NCI-H2227 treated with DMSO at 0.1 percent for 48 hours (cell line): ENCODE data around the gene FAM193B.
"Not testable (repeated sequence)": the region's sequence is repeated elsewhere in the genome, so short reads cannot be mapped to it uniquely, and the experiment has no call there.

Experiments used
- DNase-seq: peaks from one replicate; lab custom pipeline; 2025; lab: John Stamatoyannopoulos, UW

The FAM193B gene

DNA sequence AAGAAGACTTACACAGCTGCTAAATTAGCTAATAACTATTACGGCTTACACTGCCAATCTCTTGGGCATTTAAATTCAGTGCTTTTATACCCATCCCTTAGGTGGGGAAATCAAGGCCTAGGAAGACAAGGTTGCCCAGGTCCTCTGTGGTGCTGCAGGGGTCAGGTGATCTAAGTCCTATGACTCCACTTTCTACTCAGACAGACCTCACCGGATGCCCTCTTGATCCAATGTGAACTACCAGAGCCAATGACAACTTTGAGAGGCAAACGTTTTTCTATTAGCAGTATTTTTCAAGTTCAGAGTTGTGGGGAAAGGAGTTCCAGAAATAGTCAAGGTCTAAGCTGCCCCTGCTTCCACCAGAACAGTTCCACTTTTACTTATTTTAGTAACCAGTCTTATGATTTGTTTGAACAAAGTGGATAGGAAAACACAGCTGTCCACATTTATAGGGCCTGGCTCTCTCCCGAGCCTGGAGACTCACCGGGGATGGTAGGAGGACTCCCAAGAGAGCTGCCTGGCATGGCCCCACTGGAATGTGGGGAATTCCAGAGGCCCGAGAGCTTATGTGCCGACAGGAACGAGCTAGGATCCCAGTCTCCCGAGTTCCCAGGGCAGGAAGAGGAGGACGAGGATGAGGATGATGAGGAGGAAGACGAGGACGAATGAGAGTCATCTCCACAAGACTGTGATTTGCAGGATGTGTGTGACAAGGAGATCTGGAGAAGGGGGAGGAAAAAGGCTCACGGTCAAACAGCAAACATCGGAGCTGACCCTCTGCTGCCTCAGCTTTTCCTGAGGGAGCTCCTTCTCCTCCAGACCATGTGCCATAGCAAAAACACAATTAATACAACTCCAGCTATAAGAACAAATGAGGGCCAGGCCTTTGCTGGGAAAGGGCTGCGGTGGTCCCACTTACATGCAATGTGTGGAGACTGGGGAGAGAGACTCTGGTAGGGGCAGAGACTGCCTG is 16.7 kb downstream of the FAM193B start:
- no peak for DNase-seq

DNA sequence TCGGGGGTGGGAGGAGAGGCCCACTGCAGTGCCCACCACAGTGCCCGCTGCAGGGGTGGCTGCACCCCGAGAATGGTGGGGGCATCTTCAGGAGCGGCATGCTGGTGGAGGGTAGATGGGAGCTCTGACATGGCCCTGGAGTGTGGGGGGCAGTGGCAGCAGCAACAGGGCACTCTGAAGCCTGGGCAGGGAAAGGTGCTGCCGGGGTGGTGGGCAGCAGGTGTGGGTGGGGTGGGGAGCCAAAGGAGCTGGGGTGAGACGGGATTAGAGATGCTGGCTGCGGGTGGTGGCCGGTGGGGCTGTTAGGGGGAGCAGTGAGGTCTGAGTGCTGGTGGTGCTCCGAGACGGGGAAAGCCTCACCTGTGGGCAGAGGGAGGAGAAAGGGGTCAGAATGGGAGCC is 18.0 kb downstream of the FAM193B start:
- DNase-seq: no peak

DNA sequence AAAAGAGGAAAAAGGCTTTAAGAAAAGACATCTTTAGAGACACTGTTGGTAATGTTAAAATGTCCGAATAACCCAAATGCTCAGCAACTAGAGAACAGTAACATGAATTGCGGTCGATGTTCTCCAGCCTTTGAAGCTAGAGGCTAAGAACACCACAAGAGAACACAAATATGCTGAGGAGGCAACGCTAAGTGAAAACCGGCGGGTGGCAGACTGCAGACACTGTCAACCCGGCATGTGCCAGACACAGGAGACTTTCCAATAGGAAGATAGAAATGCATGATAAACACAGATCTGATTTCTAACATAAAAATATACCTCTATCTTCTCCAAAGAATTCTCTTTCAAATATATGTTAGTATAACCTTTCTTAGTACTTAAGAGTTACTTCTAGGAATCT is 19.2 kb downstream of the FAM193B start:
- DNase-seq: no peak

DNA sequence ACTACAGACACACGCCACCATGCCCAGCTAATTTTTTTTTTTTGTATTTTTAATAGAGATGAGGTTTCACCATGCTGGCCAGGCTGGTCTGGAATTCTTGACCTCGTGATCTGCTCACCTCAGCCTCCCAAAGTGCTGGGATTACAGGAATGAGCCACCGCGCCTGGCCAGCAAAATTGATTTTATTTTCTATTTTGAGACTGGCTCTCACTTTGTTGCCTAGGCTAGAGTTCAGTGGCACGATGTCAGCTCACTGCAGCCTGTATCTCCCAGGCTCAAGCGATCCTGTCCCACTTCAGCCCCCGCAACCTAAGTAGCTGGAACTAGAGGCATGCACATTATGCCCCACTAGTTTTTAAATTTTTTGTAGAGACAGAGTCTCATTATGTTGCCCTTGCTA is 19.9 kb downstream of the FAM193B start:
- DNase-seq: not testable (repeated sequence)

DNA sequence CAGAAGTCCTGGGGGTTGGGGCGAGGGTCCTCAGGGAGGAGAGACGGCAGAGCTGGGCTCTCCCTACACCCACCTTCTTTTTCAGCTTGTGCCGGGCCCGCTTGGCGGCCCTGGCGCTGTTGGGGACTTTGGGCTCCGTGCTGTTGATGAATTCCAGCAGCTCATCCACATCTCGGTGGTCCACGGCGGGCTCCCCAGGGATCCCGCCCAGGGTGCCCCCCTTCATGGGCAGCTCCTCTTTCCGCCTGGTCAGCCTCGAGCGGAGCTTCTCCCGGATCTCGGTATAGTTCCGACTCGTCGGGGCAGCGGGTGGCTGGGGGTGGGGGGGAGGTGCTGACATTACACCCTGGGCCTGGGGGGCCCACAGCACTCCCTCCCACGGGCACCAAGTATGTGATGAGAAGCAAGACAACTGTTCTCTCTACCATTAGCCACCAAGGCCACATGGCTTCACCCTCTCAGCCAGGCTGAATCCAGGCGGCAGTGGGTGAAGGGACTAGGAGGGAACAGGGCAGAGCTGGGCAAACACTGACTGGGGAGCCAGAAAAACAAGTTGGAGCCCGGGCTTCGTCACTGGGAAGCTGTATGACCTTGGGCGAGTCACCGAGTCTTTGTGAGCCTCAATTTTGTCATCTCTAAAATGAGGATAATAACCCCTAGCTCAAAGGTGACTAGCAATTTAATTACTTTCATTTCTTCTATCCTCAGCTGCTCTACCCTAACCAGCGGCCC is 23.0 kb downstream of the FAM193B start:
- no peak for DNase-seq

DNA sequence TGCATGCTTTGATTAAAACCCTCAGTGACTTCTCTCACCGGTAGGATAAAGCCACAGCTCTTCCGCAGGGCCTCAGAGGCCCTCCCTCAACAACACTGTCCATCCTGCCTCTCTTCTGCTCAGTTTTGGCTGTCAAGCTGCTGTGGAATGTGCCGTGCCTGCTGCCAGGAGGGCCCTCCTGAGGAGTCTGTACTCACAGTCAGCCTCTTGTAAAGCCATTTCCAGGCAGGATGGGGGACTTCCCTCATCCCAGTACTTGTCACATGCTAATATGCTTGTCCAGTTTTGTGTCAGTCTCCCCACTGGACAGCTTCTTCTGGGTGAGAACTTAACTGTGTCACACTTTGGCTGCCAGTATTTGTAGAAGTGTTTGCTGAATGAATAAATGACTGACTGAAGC is 23.7 kb downstream of the FAM193B start:
- DNase-seq: no peak

DNA sequence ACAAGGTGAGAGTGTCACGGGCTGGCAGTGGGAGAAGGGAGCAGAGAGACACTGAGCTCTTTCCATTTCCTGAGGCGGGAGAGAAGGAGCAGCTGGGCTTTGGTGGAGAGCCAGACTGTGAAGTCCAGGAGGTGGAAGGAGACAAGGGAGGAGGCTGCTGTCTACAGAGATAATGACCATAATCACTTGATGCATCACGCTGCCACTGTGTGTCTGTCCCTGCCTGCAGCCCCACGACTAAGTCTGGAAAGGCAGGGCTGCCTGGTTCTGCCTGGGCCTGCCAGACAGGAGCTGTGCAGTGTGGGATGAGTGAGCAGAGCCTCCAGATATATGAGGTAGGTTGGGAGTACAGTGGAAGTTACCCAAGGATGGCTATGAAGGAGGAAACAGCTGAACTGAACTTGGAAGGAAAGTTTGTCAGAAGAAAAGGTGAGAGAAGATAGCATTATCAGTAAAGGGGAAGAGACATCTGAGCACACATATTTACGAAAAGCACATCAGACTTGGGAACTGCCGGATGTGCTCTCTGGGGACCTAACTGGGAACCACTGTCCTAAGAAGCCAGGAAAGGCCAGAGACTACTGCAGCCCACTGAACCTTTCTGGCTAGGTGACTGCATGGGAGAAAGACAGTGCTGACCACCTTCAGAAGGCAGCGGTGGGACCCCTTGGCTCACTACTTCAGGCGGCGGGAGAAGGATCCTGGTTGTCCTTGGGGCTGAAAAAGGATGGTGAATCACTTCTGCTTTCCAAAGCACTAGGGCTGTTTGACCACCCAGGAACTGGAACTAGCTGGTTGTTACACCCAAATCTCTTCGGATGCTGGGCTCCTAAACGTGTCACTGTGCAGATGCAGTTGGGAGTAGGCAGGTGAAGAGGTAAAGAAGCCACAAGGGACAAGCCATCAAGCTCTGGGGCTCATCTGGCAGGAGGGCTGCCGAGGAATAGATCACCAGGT is 24.8 kb downstream of the FAM193B start:
- peak; percentile 41 for DNase-seq

DNA sequence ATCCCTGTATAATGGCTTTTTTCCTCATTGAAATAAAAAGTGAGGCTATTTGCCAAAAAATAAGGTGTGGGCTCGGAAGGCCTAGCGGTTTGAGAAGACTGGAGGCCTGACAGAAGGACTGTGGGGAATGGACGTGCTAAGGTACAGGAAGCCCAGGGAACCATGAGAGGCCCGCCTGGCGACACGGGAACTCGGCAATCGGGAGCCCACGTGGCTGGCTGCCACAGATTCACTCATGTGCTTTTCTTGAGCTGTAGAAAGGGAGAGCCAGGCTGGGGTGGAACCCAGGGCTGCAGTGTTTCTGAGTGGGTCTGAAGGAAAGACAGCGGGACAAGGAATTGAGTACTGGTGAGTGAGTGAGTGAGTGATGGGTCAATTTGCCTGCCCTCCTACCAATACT is 25.7 kb downstream of the FAM193B start:
- no peak for DNase-seq

DNA sequence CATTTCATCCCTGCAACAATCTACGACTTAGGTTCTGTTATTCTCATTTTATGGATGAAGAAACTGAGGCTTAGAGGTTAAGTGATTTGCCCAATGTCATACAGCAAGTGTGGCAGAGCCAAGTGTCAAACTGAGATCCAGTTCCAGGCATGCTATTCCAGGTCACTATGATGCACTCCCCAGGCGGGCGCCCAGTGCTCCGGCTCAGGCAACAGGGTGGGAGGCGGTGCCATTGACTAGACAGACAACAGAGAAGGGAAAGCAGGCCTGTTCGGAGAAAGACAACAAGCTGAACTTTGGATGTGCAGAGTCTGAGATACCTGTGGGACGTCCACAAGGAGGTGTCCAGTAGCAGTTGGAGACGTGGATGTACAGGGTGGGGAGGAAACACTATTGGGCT is 26.8 kb downstream of the FAM193B start:
- no peak for DNase-seq

DNA sequence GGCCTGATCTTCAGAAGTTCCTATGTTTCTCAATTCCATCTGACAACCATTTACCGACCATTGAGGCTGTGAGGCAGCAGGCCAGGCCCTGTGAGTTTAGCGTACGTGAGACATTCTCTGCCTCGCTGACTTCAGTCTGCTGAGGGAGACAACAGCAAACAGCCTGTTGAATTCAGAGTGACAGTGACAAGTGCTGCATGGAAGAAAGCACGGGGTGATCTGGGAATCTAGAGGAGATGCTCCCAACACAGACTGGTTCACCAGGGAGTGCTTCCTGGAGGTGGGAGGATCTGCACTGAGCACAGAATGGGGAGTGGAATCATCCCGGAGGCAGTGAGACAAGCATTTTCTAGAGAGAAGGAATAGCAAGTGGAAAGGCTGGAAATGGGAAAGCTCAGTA is 27.6 kb downstream of the FAM193B start:
- no peak for DNase-seq

DNA sequence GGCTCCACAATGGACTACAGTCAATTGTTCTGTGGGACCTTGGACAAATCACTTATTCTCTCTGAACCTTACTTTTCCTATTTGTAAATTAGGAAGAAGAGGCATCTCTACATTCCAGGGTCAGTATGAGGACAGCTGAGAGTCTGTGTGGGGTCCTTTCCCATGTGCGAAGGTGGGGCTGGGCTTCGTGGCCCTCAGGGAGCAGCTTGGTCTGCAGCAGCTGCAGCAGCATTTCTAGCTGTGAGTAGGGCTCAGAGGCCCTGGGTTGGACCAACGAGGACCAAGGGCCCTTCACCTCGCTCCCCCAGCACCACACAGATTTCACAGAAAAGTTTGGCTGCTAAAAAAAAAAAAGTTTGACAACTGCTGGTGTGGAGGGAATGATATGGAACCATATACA is 28.2 kb downstream of the FAM193B start:
- no peak for DNase-seq

DNA sequence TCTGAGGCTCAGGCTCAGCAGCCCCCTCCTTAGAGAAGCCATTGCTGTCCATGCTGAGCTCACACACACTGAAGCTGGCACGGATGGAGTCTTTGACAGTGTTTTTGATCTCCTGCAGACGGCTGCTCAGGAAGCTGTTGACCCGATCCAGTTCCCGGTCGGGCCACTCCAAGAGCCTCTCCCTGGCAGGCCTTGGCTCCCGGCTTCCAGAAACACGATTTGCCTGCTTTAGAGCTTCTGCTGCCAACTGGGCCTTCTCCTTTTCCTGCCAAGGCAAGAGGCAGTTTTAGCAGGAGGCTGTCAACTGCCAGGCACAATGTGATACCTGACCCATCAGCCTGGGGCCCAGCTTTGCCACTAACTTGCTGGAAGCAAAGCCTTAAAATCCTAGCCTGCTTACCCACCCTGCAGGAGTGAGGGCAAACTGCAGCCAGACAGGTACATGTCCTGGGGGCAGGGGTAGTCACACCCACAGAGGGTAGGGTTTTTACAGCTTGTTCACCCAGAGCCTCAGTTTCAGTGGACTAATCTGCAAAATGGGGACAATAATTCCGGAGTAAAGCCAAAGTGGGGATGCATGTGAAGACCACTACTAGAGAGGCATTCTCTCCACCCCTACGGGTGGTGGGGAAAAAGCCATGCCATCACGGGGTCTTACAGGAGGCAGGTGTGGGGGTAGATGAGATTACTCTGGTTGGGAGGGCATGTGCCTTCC is 29.3 kb downstream of the FAM193B start:
- no peak for DNase-seq

DNA sequence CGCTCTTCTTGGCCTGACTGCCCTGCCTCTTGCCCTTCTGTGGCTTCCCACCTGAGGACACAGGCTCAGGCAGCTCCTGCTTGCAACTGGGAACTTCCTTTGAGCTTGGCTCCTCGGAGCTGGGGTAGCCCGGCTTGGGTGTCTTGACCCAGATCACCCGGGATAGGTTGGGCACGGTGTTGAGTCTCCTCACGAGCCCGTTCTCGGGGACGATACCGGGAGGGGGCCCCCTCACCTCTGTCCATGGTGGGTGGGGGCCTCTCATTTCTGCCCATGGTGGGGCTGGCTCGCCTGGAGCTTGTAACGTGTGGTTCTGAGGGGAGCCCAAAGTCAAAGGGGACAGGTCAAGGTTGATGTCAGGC is 29.8 kb downstream of the FAM193B start:
- DNase-seq: no peak

DNA sequence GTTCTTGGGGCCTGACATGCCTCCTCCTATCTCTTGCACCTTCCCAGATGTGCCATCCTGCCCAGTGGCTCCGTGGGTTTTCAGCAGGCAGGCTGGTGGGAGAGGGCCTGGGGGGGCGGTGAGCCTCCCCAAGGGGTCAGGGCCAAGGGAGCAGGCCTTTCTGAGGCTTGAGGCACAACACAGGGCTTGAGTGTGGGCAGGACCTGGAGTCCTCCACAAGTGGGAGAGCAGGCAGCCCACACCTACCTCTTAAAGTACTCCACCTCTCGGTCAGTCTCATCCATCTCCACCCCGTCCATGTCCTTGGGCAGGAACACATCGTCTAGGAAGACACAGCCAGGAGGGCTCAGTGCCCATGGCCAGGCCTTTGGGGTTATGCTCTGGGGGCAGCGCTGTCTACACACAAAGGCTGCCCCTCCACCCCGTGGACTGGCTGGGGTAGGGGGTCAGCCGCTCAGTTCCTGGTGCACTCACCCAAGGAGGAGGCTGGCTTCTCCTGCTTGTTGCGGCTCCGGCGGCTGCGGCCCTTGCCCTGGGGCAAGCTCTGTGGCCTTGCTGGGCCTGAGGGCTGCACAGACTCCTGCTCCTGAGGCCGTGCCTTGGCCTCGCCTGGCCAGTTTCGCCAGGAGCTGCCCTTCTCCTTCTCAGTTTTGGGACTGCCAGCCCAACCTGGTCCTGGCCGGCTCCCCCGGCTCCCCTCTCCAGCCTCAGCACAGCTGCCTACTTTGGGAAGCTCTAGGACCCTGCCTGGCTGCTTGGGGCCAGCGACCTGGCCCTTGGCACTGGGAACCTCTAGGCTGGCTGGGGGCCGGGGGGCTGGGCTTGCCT is 30.4 kb downstream of the FAM193B start:
- DNase-seq: no peak

DNA sequence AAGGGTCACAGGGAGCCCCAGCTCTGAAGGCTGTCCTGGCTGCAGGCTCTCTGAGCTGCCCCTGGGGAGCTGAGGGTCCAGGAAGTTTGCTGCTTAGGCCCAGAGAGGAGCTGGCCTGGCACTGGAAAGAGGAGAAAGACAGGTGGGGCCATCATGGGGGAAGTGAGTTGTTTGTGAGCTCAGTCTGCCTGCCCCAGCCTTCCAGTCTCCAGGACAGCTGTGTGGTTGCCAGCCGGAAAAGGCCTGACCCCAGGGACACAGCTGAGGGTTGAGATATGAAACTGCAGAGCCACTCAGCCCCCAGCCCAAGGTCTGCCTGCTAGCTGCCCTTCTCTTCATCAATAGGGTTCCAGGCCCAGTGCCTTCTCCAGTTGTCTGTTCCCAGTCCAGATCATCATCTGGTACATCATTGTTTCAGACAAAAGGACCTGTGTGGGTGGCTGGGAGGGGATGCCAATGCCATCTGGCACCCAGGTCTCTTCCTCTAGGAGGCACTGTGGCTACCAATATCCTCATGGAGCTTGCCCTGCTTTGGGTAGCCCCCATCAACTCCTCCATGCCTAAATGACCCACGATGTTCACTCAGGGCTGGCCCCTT is 33.3 kb downstream of the FAM193B start:
- DNase-seq: no peak

DNA sequence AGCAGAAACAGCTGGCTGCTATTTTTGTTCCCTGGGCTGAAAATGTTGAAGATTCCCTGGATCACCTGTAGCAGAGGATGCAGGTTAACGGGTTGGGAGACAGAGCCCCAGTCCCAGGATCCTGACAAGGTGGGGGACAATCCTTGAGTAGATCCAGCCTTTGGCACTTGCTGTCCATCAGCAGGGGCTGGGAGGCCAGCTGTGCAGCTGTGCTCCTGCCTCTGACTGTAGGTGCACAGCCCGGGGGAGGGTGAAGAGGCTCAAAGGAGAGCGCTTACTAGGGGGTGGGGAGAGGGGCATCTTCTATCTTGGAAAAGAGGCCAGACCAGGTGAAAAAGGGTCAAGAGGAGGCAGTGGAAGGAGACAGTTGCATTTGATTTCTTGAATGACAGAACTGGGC is 34.1 kb downstream of the FAM193B start:
- no peak for DNase-seq

DNA sequence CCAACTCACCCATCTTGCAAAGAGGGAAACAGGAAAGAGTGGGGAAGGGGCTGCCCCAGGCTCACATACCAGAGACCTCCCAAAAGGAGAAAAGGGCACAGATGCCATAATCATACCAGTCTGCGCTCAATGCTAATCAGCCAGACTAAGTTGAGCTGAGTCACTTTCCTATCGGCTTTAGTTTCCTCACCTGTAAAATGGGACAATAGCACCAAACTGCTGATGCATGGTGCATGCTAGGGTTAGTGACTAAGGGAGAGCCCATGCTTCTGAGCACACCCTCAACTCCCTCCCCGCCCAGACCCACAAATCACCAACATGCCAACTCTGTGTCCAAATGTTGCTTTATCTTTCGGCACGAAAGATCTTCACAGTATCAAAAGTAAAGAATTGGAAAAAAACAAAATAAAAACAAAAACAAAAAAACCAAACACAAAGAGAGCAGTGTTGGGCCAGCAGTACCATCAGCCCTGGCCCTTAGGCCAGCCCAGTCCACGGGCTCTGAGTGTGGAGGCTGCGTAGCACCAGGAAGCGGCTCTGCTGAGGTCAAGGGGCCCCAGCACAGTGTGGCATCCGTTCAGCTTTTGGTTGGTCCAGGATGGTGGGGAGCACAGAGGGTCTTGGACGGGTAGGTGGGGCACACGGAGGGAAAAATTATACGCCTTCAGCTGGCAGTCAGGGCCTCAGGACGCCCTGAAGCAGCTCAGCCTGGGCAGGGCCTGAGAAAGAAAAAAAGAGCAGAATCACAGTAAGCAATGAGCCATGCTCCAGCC is 34.7 kb downstream of the FAM193B start:
- DNase-seq: no peak

DNA sequence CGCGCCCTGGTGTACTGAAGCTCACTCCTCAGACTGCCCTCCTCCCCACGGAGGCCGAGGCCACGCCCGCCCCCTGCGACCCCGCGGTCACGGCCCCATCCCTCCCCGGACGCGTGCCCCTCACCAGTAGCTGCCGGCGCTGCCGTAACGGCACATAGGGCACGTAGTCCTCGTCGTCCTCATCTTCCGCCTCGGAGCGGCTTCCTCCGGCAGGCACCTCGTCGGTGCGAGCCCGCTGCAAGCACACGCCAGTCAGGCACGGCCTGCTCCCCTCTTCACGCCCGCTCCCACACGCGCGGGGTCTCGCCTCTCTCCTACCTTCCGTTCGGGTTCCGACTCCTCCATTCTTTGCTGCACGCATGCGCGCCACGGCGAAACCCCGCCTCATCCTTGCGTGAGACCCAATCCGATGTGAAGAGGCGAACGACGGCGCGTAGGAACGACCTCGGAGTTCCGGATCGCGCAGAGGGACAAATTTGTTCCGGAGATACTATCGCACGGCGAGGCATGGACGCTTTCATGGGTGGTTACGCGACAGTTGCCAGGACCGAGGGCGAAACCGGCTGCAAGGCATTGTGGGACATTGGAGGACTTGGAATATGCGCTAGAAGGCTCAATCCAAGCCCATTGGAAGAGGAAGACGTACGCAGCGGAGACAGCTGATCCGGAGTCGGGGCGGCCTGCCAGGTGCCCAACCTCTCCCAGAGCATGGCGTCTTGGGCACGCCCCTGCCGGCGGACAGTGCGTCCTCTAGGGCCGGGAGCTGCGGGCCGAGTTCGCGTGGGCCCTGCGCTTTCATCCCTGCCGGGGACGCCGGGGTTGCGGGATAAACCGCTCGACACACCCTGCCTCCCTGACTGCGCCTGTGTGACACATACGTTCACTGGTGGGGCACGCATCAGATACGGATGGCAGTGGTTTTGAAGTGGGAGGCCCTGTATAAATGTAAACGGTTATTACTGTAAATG is 37.5 kb downstream of the FAM193B start, which contains the start of gene DDX41:
Gene DDX41, minus strand, starts transcription at position 361 of the 968 bp plus-strand sequence. Its CDS starts 16 bp downstream, at position 345.
- DNase-seq: peak; percentile 95
